HepG2 (cell line): ENCODE results near the gene GUCY1A2. TPM values are rescaled to one million over a fixed set of nuclear protein-coding genes. Genes with fewer than 3 reads are reported as not detected.

Source experiments
- ARID4A ChIP-seq: sonication (generic); formaldehyde crosslinking; IDR thresholded peaks from 2 replicates; pipeline ENCODE4 v1.5.0; 2020; ENCODE audit warnings: mild to moderate bottlenecking, missing genetic modification reagents, borderline replicate concordance
- ARNT2 ChIP-seq: sonication (generic); formaldehyde crosslinking; IDR thresholded peaks from 2 replicates; pipeline ENCODE4 v1.8.0; 2022; ENCODE audit warnings: mild to moderate bottlenecking, low read depth, missing genetic modification reagents, moderate library complexity
- FOXO4 ChIP-seq: sonication (generic); formaldehyde crosslinking; conservative IDR thresholded peaks from 2 replicates; pipeline ENCODE4 v1.8.1; 2023; ENCODE audit warnings: missing genetic modification reagents
- PAWR ChIP-seq: sonication (generic); formaldehyde crosslinking; IDR thresholded peaks from 2 replicates; pipeline ENCODE4 v1.4.0; 2020; ENCODE audit warnings: missing genetic modification reagents, mild to moderate bottlenecking, borderline replicate concordance
- ZNF33B ChIP-seq: sonication (generic); formaldehyde crosslinking; IDR thresholded peaks from 2 replicates; pipeline ENCODE4 v1.5.1; 2020; ENCODE audit warnings: mild to moderate bottlenecking, missing genetic modification reagents
- ZNF383 ChIP-seq: sonication (generic); formaldehyde crosslinking; IDR thresholded peaks from 2 replicates; pipeline ENCODE4 v1.4.0; 2020; ENCODE audit warnings: missing genetic modification reagents, mild to moderate bottlenecking, borderline replicate concordance
- ZNF543 ChIP-seq: sonication (generic); formaldehyde crosslinking; IDR thresholded peaks from 2 replicates; pipeline ENCODE4 v1.4.0; 2020; ENCODE audit warnings: mild to moderate bottlenecking, missing genetic modification reagents
- ZNF569 ChIP-seq: sonication (generic); formaldehyde crosslinking; IDR thresholded peaks from 2 replicates; pipeline ENCODE4 v1.5.0; 2020; ENCODE audit warnings: mild to moderate bottlenecking, missing genetic modification reagents, moderate library complexity, borderline replicate concordance
- ZNF570 ChIP-seq: sonication (generic); formaldehyde crosslinking; IDR thresholded peaks from 2 replicates; pipeline ENCODE4 v1.4.0; 2020; ENCODE audit warnings: mild to moderate bottlenecking, missing genetic modification reagents, borderline replicate concordance
- ZNF607 ChIP-seq: sonication (generic); formaldehyde crosslinking; IDR thresholded peaks from 2 replicates; pipeline ENCODE4 v1.5.1; 2020; ENCODE audit warnings: missing genetic modification reagents, mild to moderate bottlenecking, borderline replicate concordance
- ZNF646 ChIP-seq: sonication (generic); formaldehyde crosslinking; IDR thresholded peaks from 2 replicates; pipeline ENCODE4 v1.9.0; 2021; ENCODE audit warnings: mild to moderate bottlenecking, missing genetic modification reagents
- polyA plus RNA-seq, 8 experiments: library from polyadenylated mRNA; depleted of rRNA in 3 of 8; stranded (reverse) in 7 of 8; unstranded in 1 of 8; fragments of >200 nt; fragmentation: Illumina TruSeq in 4 of 8; extraction: Trizol in 4 of 8; gene quantifications; 2 replicates each; pipeline versions ENCODE4 v1.2.1 to v1.2.3, GENCODE V29; 2011 to 2016; ENCODE audit warnings: low read depth in 4 of 8, missing spikeins in 1 of 8, mixed read lengths in 1 of 8; ENCODE audit not compliant: insufficient read depth in 1 of 8
- total RNA-seq, 5 experiments: library from RNA; depleted of rRNA; stranded (reverse); fragments of >200 nt; fragmentation: Illumina TruSeq; extraction: Trizol; gene quantifications; 2 replicates each; pipeline ENCODE4 v1.2.3, GENCODE V29; 2016; ENCODE audit warnings: low read depth in 1 of 5

GUCY1A2 gene
- total and polyA plus RNA-seq, 2 of the 13 experiments (the other 11 are each of a cell fraction or from before 2014, with no cell fraction given) = 0.01 to 0.07 TPM

GRCh38 chr11:106684944-106685343 lies 333.3 kb downstream of the GUCY1A2 start (continued):
- TF ChIP-seq ZNF646 (CRISPR knock-in tag) (no peak), ARID4A (CRISPR knock-in tag) (no peak), ZNF607 (CRISPR knock-in tag) (no peak), ZNF543 (CRISPR knock-in tag) (no peak), ZNF33B (CRISPR knock-in tag) (no peak), PAWR (no peak), ZNF569 (CRISPR knock-in tag) (no peak), FOXO4 (CRISPR knock-in tag) (no peak), ZNF570 (CRISPR knock-in tag) (no peak), ARNT2 (CRISPR knock-in tag) (no peak), ZNF383 (CRISPR knock-in tag) (no peak)
